Neural cell (in vitro differentiated cells): Measurements from ENCODE around the gene EFEMP2.

Experiments
- CTCF ChIP-seq: fragments of 450-650 bp; IDR thresholded peaks from 2 replicates; pipeline ENCODE4 v1.5.1; 2014; ENCODE audit warnings: antibody characterized with exemption, mild to moderate bottlenecking, moderate library complexity; ENCODE audit not compliant: poor library complexity, severe bottlenecking
- EP300 ChIP-seq: fragments of 450-650 bp; conservative IDR thresholded peaks from 2 replicates; pipeline ENCODE4 v1.6.1; 2014; ENCODE audit warnings: antibody characterized with exemption, mild to moderate bottlenecking, moderate library complexity; ENCODE audit not compliant: poor library complexity, severe bottlenecking
- EZH2 ChIP-seq: fragments of 200-600, 300-800 bp; shearing (Covaris generic), sonication (generic); IDR thresholded peaks from 2 replicates; pipeline ENCODE4 v1.6.1; 2014; ENCODE audit warnings: antibody characterized with exemption, low read length, borderline replicate concordance, mild to moderate bottlenecking; ENCODE audit not compliant: insufficient read depth, poor library complexity, severe bottlenecking
- POLR2AphosphoS5 ChIP-seq: IDR thresholded peaks from 2 replicates; pipeline ENCODE4 v1.6.1; 2012
- RAD21 ChIP-seq: fragments of 450-650 bp; conservative IDR thresholded peaks from 2 replicates; pipeline ENCODE4 v1.6.1; 2014; ENCODE audit warnings: antibody characterized with exemption, mild to moderate bottlenecking, moderate library complexity
- REST ChIP-seq: IDR thresholded peaks from 2 replicates; pipeline ENCODE4 v1.6.1; 2012; ENCODE audit warnings: borderline replicate concordance
- SMC3 ChIP-seq: fragments of 450-650 bp; conservative IDR thresholded peaks from 2 replicates; pipeline ENCODE4 v1.6.1; 2014; ENCODE audit warnings: antibody characterized with exemption, mild to moderate bottlenecking, moderate library complexity; ENCODE audit not compliant: poor library complexity
- TAF1 ChIP-seq: IDR thresholded peaks from 2 replicates; pipeline ENCODE4 v1.6.1; 2012; ENCODE audit warnings: low read depth

GRCh38 chr11:65895482-65895981 lies 22.9 kb upstream of the EFEMP2 start:
- TF ChIP-seq POLR2AphosphoS5 (no peak), EZH2 (no peak), EP300 (no peak), CTCF (no peak), SMC3 (no peak), TAF1 (no peak), REST (no peak), RAD21 (no peak)
